Stromal cell of bone marrow (primary cell): ENCODE results near the gene LMF1.

Source experiments
- DNase-seq: peaks from one replicate; pipeline ENCODE4 v3.0.0-alpha.2; 2012; ENCODE audit warnings: low read depth

LMF1 gene

GRCh38 chr16:911604-912321 is 59.0 kb downstream of the LMF1 start:
- DNase-seq, result no peak

- DNase-seq, result no peak
Measured at GRCh38 chr16:911101-911500, 59.7 kb downstream of the LMF1 start.

- DNase-seq, result no peak
Measured at GRCh38 chr16:910181-910580, 60.6 kb downstream of the LMF1 start.

GRCh38 chr16:909281-910000 is 61.3 kb downstream of the LMF1 start:
- no peak for DNase-seq

GRCh38 chr16:908526-909155 is 62.1 kb downstream of the LMF1 start:
- DNase-seq, result no peak

- no peak for DNase-seq
Measured at GRCh38 chr16:907842-908241, 62.9 kb downstream of the LMF1 start.

- DNase-seq, result no peak
Measured at GRCh38 chr16:907361-907760, 63.4 kb downstream of the LMF1 start.

- no peak for DNase-seq
Measured at GRCh38 chr16:906296-906695, 64.5 kb downstream of the LMF1 start.

GRCh38 chr16:901715-902601 is 68.8 kb downstream of the LMF1 start:
- DNase-seq, result no peak

- no peak for DNase-seq
Measured at GRCh38 chr16:901149-901548, 69.6 kb downstream of the LMF1 start.

- no peak for DNase-seq
Measured at GRCh38 chr16:900211-900610, 70.6 kb downstream of the LMF1 start.

- DNase-seq, result no peak
Measured at GRCh38 chr16:899683-900060, 71.1 kb downstream of the LMF1 start.

- DNase-seq, result no peak
Measured at GRCh38 chr16:898761-899682, 71.8 kb downstream of the LMF1 start.

- no peak for DNase-seq
Measured at GRCh38 chr16:898216-898615, 72.6 kb downstream of the LMF1 start.

GRCh38 chr16:897701-898100 is 73.1 kb downstream of the LMF1 start:
- DNase-seq, result no peak

GRCh38 chr16:897200-897543 is 73.6 kb downstream of the LMF1 start:
- no peak for DNase-seq

GRCh38 chr16:896261-897199 is 74.3 kb downstream of the LMF1 start:
- no peak for DNase-seq

- DNase-seq, result no peak
Measured at GRCh38 chr16:895371-895770, 75.4 kb downstream of the LMF1 start.

GRCh38 chr16:894841-895240 is 75.9 kb downstream of the LMF1 start:
- no peak for DNase-seq

GRCh38 chr16:894136-894535 is 76.6 kb downstream of the LMF1 start:
- no peak for DNase-seq
